Measurements from ENCODE around the gene CSNK1G2.

GRCh38 chr19:1944088-1944915 lies 3.3 kb downstream of the CSNK1G2 start:
- TF ChIP-seq CTCF (IDR thresholded peaks at IDR 0.05) (no peak), ZFX (IDR thresholded peaks at IDR 0.05; ENCODE audit: borderline replicate concordance) (no peak)
